ENCODE data around the gene N4BP2L2. TPM values are rescaled to one million over a fixed set of nuclear protein-coding genes. Genes with fewer than 3 reads are reported as not detected.

The N4BP2L2 gene
- total and polyA plus RNA-seq, 4 donors, result 14.9 to 116 (median 76.7) TPM

GRCh38 chr13:32445461-32445860 is 93.1 kb downstream of the N4BP2L2 start:
- 98% methylated on average over 2 of the region's 2 CpGs for WGBS
- Histone ChIP-seq H3K4me3 (ENCODE audit: low read depth in 1 of 3, low read length in 3 of 3) (no peak overlapping the region), H3K27ac (ENCODE audit: low read depth in 1 of 2, low read length in 2 of 2) (no peak overlapping the region), H3K27me3 (ENCODE audit: control insufficient read depth in 4 of 4, insufficient read depth in 4 of 4, low read length in 3 of 4) (no peaks in the 10 kb centered on the region), H3K4me1 (ENCODE audit: control insufficient read depth in 4 of 4, insufficient read depth in 4 of 4, low read length in 3 of 4) (peaks cover 0 to 18% (median 8%) of the 10 kb centered on the region in 4 donors), H3K9me3 (ENCODE audit: control insufficient read depth in 4 of 4, low read length in 3 of 4) (no peaks in the 10 kb centered on the region), H3K36me3 (ENCODE audit: control insufficient read depth in 4 of 4, insufficient read depth in 3 of 4, low read depth in 1 of 4, low read length in 3 of 4) (no peaks in the 10 kb centered on the region), H3K9ac (ENCODE audit: low read depth in 1 of 2, low read length in 2 of 2) (no peak overlapping the region)
- DNase-seq (ENCODE audit: low spot score), result no peak
- TF ChIP-seq RAD21 (IDR thresholded peaks at IDR 0.05) (no peak), FOXA2 (IDR thresholded peaks at IDR 0.05) (no peak), YY1 (IDR thresholded peaks at IDR 0.05) (no peak), EGR1 (IDR thresholded peaks at IDR 0.05; ENCODE audit: low read depth in 2 of 2) (no peak), HNF4G (IDR thresholded peaks at IDR 0.05) (no peak), ATF3 (IDR thresholded peaks at IDR 0.05) (no peak), SP1 (IDR thresholded peaks at IDR 0.05) (no peak), RXRA (IDR thresholded peaks at IDR 0.05) (no peak), NR2F2 (IDR thresholded peaks at IDR 0.05) (no peak), REST (IDR thresholded peaks at IDR 0.05) (no peak), HNF4A (conservative IDR thresholded peaks at IDR 0.05) (no peak), GABPA (IDR thresholded peaks at IDR 0.05 in 1 of 2, conservative IDR thresholded peaks at IDR 0.05 in 1 of 2) (no peak), FOXA1 (IDR thresholded peaks at IDR 0.05) (no peak), TAF1 (conservative IDR thresholded peaks at IDR 0.05) (no peak), JUND (IDR thresholded peaks at IDR 0.05) (no peak)
- TF ChIP-seq, protein P1, sequence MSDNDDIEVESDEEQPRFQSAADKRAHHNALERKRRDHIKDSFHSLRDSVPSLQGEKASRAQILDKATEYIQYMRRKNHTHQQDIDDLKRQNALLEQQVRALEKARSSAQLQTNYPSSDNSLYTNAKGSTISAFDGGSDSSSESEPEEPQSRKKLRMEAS (IDR thresholded peaks at IDR 0.05), result no peak
- TF ChIP-seq, protein P2, sequence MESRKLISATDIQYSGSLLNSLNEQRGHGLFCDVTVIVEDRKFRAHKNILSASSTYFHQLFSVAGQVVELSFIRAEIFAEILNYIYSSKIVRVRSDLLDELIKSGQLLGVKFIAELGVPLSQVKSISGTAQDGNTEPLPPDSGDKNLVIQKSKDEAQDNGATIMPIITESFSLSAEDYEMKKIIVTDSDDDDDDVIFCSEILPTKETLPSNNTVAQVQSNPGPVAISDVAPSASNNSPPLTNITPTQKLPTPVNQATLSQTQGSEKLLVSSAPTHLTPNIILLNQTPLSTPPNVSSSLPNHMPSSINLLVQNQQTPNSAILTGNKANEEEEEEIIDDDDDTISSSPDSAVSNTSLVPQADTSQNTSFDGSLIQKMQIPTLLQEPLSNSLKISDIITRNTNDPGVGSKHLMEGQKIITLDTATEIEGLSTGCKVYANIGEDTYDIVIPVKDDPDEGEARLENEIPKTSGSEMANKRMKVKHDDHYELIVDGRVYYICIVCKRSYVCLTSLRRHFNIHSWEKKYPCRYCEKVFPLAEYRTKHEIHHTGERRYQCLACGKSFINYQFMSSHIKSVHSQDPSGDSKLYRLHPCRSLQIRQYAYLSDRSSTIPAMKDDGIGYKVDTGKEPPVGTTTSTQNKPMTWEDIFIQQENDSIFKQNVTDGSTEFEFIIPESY (IDR thresholded peaks at IDR 0.05), result no peak
- TF ChIP-seq, protein P3, sequence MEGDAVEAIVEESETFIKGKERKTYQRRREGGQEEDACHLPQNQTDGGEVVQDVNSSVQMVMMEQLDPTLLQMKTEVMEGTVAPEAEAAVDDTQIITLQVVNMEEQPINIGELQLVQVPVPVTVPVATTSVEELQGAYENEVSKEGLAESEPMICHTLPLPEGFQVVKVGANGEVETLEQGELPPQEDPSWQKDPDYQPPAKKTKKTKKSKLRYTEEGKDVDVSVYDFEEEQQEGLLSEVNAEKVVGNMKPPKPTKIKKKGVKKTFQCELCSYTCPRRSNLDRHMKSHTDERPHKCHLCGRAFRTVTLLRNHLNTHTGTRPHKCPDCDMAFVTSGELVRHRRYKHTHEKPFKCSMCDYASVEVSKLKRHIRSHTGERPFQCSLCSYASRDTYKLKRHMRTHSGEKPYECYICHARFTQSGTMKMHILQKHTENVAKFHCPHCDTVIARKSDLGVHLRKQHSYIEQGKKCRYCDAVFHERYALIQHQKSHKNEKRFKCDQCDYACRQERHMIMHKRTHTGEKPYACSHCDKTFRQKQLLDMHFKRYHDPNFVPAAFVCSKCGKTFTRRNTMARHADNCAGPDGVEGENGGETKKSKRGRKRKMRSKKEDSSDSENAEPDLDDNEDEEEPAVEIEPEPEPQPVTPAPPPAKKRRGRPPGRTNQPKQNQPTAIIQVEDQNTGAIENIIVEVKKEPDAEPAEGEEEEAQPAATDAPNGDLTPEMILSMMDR (IDR thresholded peaks at IDR 0.05; ENCODE audit: low read depth, low read length, missing input control), result no peak

All from liver (tissue), 9 donors.